ENCODE results near the gene CD38.

CD38 gene

GRCh38 chr4:15873117-15873516, 95.0 kb downstream of the CD38 start:
- Histone ChIP-seq H3K4me1 (no peaks in the 10 kb centered on the region), H3K27me3 (no peaks in the 10 kb centered on the region), H3K36me3 (no peaks in the 10 kb centered on the region), H3K4me3 (ENCODE audit: low read depth, low read length) (no peak overlapping the region), H3K9me3 (no peaks in the 10 kb centered on the region)
- no peak for TF ChIP-seq CTCF (IDR thresholded peaks at IDR 0.05; ENCODE audit: low read depth, low read length)
- no peak for DNase-seq

GRCh38 chr4:15874671-15875070, 96.5 kb downstream of the CD38 start:
- H3K27me3 ChIP-seq: no peaks in the 10 kb centered on the region
- DNase-seq: no peak
- no peaks in the 10 kb centered on the region for H3K4me1 ChIP-seq
- no peak overlapping the region for H3K4me3 ChIP-seq (ENCODE audit: low read depth, low read length)
- H3K36me3 ChIP-seq: no peaks in the 10 kb centered on the region
- no peak for TF ChIP-seq CTCF (IDR thresholded peaks at IDR 0.05; ENCODE audit: low read depth, low read length)
- H3K9me3 ChIP-seq: no peaks in the 10 kb centered on the region

GRCh38 chr4:15875663-15876460, 97.7 kb downstream of the CD38 start:
- no peak overlapping the region for H3K4me3 ChIP-seq (ENCODE audit: low read depth, low read length)
- H3K27me3 ChIP-seq: no peaks in the 10 kb centered on the region

GRCh38 chr4:15878011-15878410, 99.9 kb downstream of the CD38 start:
- Histone ChIP-seq H3K4me1 (no peaks in the 10 kb centered on the region; the same call in 1 of the 2 replicates), H3K4me3 (ENCODE audit: low read depth, low read length) (no peak overlapping the region), H3K36me3 (no peaks in the 10 kb centered on the region), H3K9me3 (no peaks in the 10 kb centered on the region), H3K27me3 (no peaks in the 10 kb centered on the region)
- no peak for TF ChIP-seq CTCF (IDR thresholded peaks at IDR 0.05; ENCODE audit: low read depth, low read length)
- DNase-seq: no peak

More at GRCh38 chr4:15875663-15876460, 97.7 kb downstream of the CD38 start:
- H3K36me3 ChIP-seq: no peaks in the 10 kb centered on the region
- no peaks in the 10 kb centered on the region for H3K9me3 ChIP-seq
- no peaks in the 10 kb centered on the region; the same call in 1 of the 2 replicates for H3K4me1 ChIP-seq
- DNase-seq: no peak
- TF ChIP-seq CTCF (IDR thresholded peaks at IDR 0.05; ENCODE audit: low read depth, low read length): no peak

GRCh38 chr4:15881820-15882219, 103.7 kb downstream of the CD38 start:
- no peak for DNase-seq
- no peak overlapping the region for H3K4me3 ChIP-seq (ENCODE audit: low read depth, low read length)
- H3K36me3 ChIP-seq: no peaks in the 10 kb centered on the region
- H3K27me3 ChIP-seq: no peaks in the 10 kb centered on the region; the same call in 1 of the 2 replicates
- no peaks in the 10 kb centered on the region for H3K9me3 ChIP-seq
- TF ChIP-seq CTCF (IDR thresholded peaks at IDR 0.05; ENCODE audit: low read depth, low read length): no peak
- no peaks in the 10 kb centered on the region; the same call in 1 of the 2 replicates for H3K4me1 ChIP-seq

GRCh38 chr4:15882675-15883086, 104.6 kb downstream of the CD38 start:
- Histone ChIP-seq H3K9me3 (no peaks in the 10 kb centered on the region), H3K4me1 (no peaks in the 10 kb centered on the region; the same call in 1 of the 2 replicates), H3K27me3 (no peaks in the 10 kb centered on the region; the same call in 1 of the 2 replicates), H3K36me3 (no peaks in the 10 kb centered on the region), H3K4me3 (ENCODE audit: low read depth, low read length) (no peak overlapping the region)
- DNase-seq: peak; percentile 50
- peak; percentile 98 for TF ChIP-seq CTCF (IDR thresholded peaks at IDR 0.05; ENCODE audit: low read depth, low read length)

Measured in BE2C (cell line).